Neural progenitor cell (in vitro differentiated cells): Measurements from ENCODE around the gene MAP2K1.

Source experiments
- EZH2 ChIP-seq: fragments of 200-600 bp; sonication (generic); IDR thresholded peaks from 2 replicates; pipeline ENCODE4 v1.6.1; 2017; ENCODE audit warnings: antibody characterized with exemption, mild to moderate bottlenecking, moderate library complexity
- EZH2phosphoT487 ChIP-seq: fragments of 200-600 bp; sonication (generic); IDR thresholded peaks from 2 replicates; pipeline ENCODE4 v1.6.1; 2017; ENCODE audit warnings: antibody characterized with exemption
- TF ChIP-seq, protein P1 (sequence below): fragments of 200-600 bp; sonication (generic); IDR thresholded peaks from 2 replicates; pipeline ENCODE4 v1.5.1; 2017; ENCODE audit warnings: antibody characterized with exemption, mild to moderate bottlenecking

DNA sequence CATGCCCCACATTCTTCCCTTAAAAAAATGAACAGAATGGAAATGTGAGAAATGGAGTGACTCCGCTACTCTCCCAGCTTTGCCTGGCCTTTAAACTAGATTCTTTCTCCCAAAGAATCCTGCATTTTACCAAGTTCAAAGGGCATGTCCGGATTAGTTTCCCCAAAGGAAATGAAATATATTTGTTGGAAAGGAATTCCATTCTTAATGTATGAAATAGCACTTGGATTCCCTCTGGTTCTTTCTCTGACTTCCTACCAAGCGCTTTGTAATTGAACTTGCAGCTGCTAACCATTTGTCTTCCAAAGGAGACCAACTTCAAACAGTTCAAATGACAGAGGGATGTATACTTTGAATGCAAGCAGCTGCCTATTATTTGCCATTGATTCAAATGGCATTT is 18.9 kb downstream of the MAP2K1 start:
- TF ChIP-seq, protein P1, sequence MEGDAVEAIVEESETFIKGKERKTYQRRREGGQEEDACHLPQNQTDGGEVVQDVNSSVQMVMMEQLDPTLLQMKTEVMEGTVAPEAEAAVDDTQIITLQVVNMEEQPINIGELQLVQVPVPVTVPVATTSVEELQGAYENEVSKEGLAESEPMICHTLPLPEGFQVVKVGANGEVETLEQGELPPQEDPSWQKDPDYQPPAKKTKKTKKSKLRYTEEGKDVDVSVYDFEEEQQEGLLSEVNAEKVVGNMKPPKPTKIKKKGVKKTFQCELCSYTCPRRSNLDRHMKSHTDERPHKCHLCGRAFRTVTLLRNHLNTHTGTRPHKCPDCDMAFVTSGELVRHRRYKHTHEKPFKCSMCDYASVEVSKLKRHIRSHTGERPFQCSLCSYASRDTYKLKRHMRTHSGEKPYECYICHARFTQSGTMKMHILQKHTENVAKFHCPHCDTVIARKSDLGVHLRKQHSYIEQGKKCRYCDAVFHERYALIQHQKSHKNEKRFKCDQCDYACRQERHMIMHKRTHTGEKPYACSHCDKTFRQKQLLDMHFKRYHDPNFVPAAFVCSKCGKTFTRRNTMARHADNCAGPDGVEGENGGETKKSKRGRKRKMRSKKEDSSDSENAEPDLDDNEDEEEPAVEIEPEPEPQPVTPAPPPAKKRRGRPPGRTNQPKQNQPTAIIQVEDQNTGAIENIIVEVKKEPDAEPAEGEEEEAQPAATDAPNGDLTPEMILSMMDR, result no peak
- TF ChIP-seq EZH2 (no peak), EZH2phosphoT487 (no peak)
